SK-N-SH (cell line): ENCODE measurements around the gene JPT2. TPM values are rescaled to one million over a fixed set of nuclear protein-coding genes. Genes with fewer than 3 reads are reported as not detected.

Experiments
- CTCF ChIA-PET: fragments of 300-600, 350-600 bp; formaldehyde crosslinking; extraction: SDS; loops from one replicate; lab custom pipeline; 2021; lab: Yijun Ruan, JAX
- POLR2A ChIA-PET: fragments of 350-600 bp; sonication (Branson Sonifier 250); formaldehyde crosslinking; extraction: SDS; loops from one replicate; lab custom pipeline; 2020; ENCODE audit warnings: antibody characterized with exemption, inconsistent platforms; lab: Yijun Ruan, JAX
- DNase-seq: peaks from one replicate; pipeline ENCODE4 v3.0.0; 2012
- H2AFZ ChIP-seq: fragments of 200-600 bp; sonication (generic); 2 replicates; pipeline ENCODE4 v1.8.1; 2016; ENCODE audit warnings: antibody characterized with exemption, mild to moderate bottlenecking, low read depth
- H3F3A ChIP-seq: fragments of 200-600 bp; sonication (generic); replicated peaks from 2 replicates; pipeline ENCODE3; 2016; ENCODE audit warnings: antibody characterized with exemption, mild to moderate bottlenecking; ENCODE audit not compliant: insufficient read depth
- H3K27ac ChIP-seq, 2 experiments: fragments of 200-500 bp in 1 of 2; fragments of 200-600 bp in 1 of 2; sonication (Bioruptor generic) in 1 of 2; sonication (generic), shearing (Covaris generic) in 1 of 2; 2 replicates each; pipeline versions ENCODE4 v1.5.1 to v1.6.1; 2014 to 2016; ENCODE audit warnings: low read depth in 2 of 2, inconsistent platforms in 1 of 2, low read length in 1 of 2, mild to moderate bottlenecking in 1 of 2, mixed read lengths in 1 of 2
- H3K27me3 ChIP-seq: fragments of 200-600 bp; sonication (generic), shearing (Covaris generic); 2 replicates; pipeline ENCODE4 v1.6.1; 2016; ENCODE audit warnings: mixed run types; ENCODE audit not compliant: insufficient read depth
- H3K36me3 ChIP-seq, 2 experiments: fragments of 200-500 bp in 1 of 2; fragments of 200-600 bp in 1 of 2; sonication (Bioruptor generic) in 1 of 2; sonication (generic) in 1 of 2; replicated peaks in 1 of 2; 2 replicates each; pipeline versions ENCODE3 to v1.5.1; 2014 to 2016; ENCODE audit warnings: low read length in 1 of 2, mild to moderate bottlenecking in 1 of 2; ENCODE audit not compliant: insufficient read depth in 2 of 2, control insufficient read depth in 1 of 2
- H3K4me1 ChIP-seq, 2 experiments: fragments of 200-500 bp in 1 of 2; fragments of 200-600 bp in 1 of 2; sonication (Bioruptor generic) in 1 of 2; sonication (generic), shearing (Covaris generic) in 1 of 2; 2 replicates each; pipeline versions ENCODE4 v1.5.1 to v1.6.1; 2014 to 2016; ENCODE audit warnings: low read depth in 1 of 2, low read length in 1 of 2, mixed run types in 1 of 2; ENCODE audit not compliant: insufficient read depth in 2 of 2, control insufficient read depth in 1 of 2
- H3K4me2 ChIP-seq: fragments of 200-600 bp; sonication (generic), shearing (Covaris generic); 2 replicates; pipeline ENCODE4 v1.6.1; 2017; ENCODE audit warnings: mixed run types
- H3K4me3 ChIP-seq, 2 experiments: fragments of 200-500 bp in 1 of 2; fragments of 200-600 bp in 1 of 2; sonication (Bioruptor generic) in 1 of 2; sonication (generic), shearing (Covaris generic) in 1 of 2; 2 replicates each; pipeline versions ENCODE4 v1.5.1 to v1.8.1; 2014 to 2016; ENCODE audit warnings: low read depth in 2 of 2, inconsistent platforms in 1 of 2, low read length in 1 of 2, mild to moderate bottlenecking in 1 of 2, mixed read lengths in 1 of 2, moderate library complexity in 1 of 2
- H3K79me2 ChIP-seq: fragments of 200-600 bp; sonication (generic); 2 replicates; pipeline ENCODE4 v1.8.1; 2017; ENCODE audit warnings: mild to moderate bottlenecking; ENCODE audit not compliant: insufficient read depth
- H3K9ac ChIP-seq: fragments of 200-600 bp; sonication (generic); 2 replicates; pipeline ENCODE4 v1.6.1; 2017; ENCODE audit warnings: mixed run types
- H3K9me2 ChIP-seq: fragments of 200-600 bp; sonication (generic); 2 replicates; pipeline ENCODE4 v1.6.1; 2017; ENCODE audit warnings: mixed run types
- H3K9me3 ChIP-seq: fragments of 200-600 bp; sonication (generic); 2 replicates; pipeline ENCODE4 v1.6.1; 2017; ENCODE audit warnings: mixed run types, mild to moderate bottlenecking, moderate library complexity
- H4K20me1 ChIP-seq: fragments of 200-600 bp; sonication (generic); 2 replicates; pipeline ENCODE4 v1.6.1; 2017; ENCODE audit warnings: mild to moderate bottlenecking, mixed run types; ENCODE audit not compliant: insufficient read depth
- EP300 ChIP-seq, 2 experiments: IDR thresholded peaks; 2 replicates each; pipeline versions ENCODE4 v1.4.0 to v1.6.1; 2012; ENCODE audit warnings: borderline replicate concordance in 1 of 2, low read depth in 1 of 2, low read length in 1 of 2
- EZH2phosphoT487 ChIP-seq: fragments of 200-600 bp; sonication (generic); IDR thresholded peaks from 2 replicates; pipeline ENCODE4 v1.6.1; 2017; ENCODE audit warnings: low read depth, mixed run types, mild to moderate bottlenecking, antibody characterized with exemption, moderate library complexity, borderline replicate concordance
- FOSL2 ChIP-seq: IDR thresholded peaks from 2 replicates; pipeline ENCODE4 v1.4.0; 2012; ENCODE audit warnings: low read depth, mild to moderate bottlenecking, moderate library complexity, borderline replicate concordance
- FOXM1 ChIP-seq: IDR thresholded peaks from 2 replicates; pipeline ENCODE4 v1.4.0; 2012; ENCODE audit warnings: low read depth, mild to moderate bottlenecking
- GABPA ChIP-seq: IDR thresholded peaks from 2 replicates; pipeline ENCODE4 v1.4.0; 2012; ENCODE audit warnings: low read depth, mild to moderate bottlenecking
- IRF3 ChIP-seq: fragments of 150-350 bp; IDR thresholded peaks from 2 replicates; pipeline ENCODE4 v1.6.1; 2016; ENCODE audit warnings: mild to moderate bottlenecking, low read depth, low read length
- JUND ChIP-seq: IDR thresholded peaks from 2 replicates; pipeline ENCODE4 v1.4.0; 2012
- MAX ChIP-seq: IDR thresholded peaks from 2 replicates; pipeline ENCODE4 v1.4.0; 2012; ENCODE audit warnings: low read depth
- MEF2A ChIP-seq: IDR thresholded peaks from 2 replicates; pipeline ENCODE4 v1.4.0; 2012; ENCODE audit warnings: low read depth, borderline replicate concordance
- NFIC ChIP-seq: IDR thresholded peaks from 2 replicates; pipeline ENCODE4 v1.4.0; 2012; ENCODE audit warnings: borderline replicate concordance
- NRF1 ChIP-seq: IDR thresholded peaks from 2 replicates; pipeline ENCODE4 v1.6.1; 2012; ENCODE audit warnings: low read depth, mild to moderate bottlenecking, low read length
- POLR2AphosphoS5 ChIP-seq: IDR thresholded peaks from 2 replicates; pipeline ENCODE4 v1.6.1; 2012; ENCODE audit warnings: low read depth, low read length
- RAD21 ChIP-seq: IDR thresholded peaks from 2 replicates; pipeline ENCODE4 v1.6.1; 2012; ENCODE audit warnings: mild to moderate bottlenecking, low read length
- RFX5 ChIP-seq: IDR thresholded peaks from 2 replicates; pipeline ENCODE4 v1.6.1; 2012; ENCODE audit warnings: mild to moderate bottlenecking, improper control_type of control experiment, low read length
- RXRA ChIP-seq: IDR thresholded peaks from 2 replicates; pipeline ENCODE4 v1.4.0; 2012; ENCODE audit warnings: low read depth, mild to moderate bottlenecking, borderline replicate concordance
- SIN3A ChIP-seq: IDR thresholded peaks from 2 replicates; pipeline ENCODE4 v1.6.1; 2012; ENCODE audit warnings: low read depth, mild to moderate bottlenecking, low read length, moderate library complexity, borderline replicate concordance
- SMC3 ChIP-seq: IDR thresholded peaks from 2 replicates; pipeline ENCODE4 v1.6.1; 2012; ENCODE audit warnings: low read depth, low read length, improper control_type of control experiment
- TEAD4 ChIP-seq: IDR thresholded peaks from 2 replicates; pipeline ENCODE4 v1.4.0; 2012; ENCODE audit warnings: mild to moderate bottlenecking, borderline replicate concordance; ENCODE audit not compliant: insufficient read depth
- ZBTB33 ChIP-seq: IDR thresholded peaks from 2 replicates; pipeline ENCODE4 v1.4.0; 2012; ENCODE audit warnings: low read depth, borderline replicate concordance
- WGBS: methylation state at CpG from one replicate; pipeline ENCODE4 v1.1.6; 2017; ENCODE audit warnings: low lambda C conversion rate; 5-methylcytosine and 5-hydroxymethylcytosine counted together
- polyA plus RNA-seq, 3 experiments: library from polyadenylated mRNA; depleted of rRNA; stranded (reverse); fragments of >200 nt; gene quantifications; 2 replicates each; pipeline ENCODE4 v1.2.3, GENCODE V29; 2012

Gene JPT2
- polyA plus RNA-seq, 1 of the 3 experiments (the other 2 are of a cell fraction), result 67.4 TPM

- H3F3A ChIP-seq, result peaks cover 33% of the 10 kb centered on the region
- TF ChIP-seq MAX (no peak), NRF1 (no peak), POLR2AphosphoS5 (no peak), RAD21 (no peak), NFIC (no peak), RFX5 (no peak), SMC3 (no peak), EZH2phosphoT487 (no peak), RXRA (no peak), ZBTB33 (no peak)
- no peaks in the 10 kb centered on the region for H3K9me3 ChIP-seq
- H3K4me2 ChIP-seq, result no peak overlapping the region
- no peak for DNase-seq
- no peak overlapping the region for H2AFZ ChIP-seq
- H3K9ac ChIP-seq, result no peak overlapping the region
- H4K20me1 ChIP-seq, result no peaks in the 10 kb centered on the region
- no peak overlapping the region for H3K4me3 ChIP-seq
- ChIA-PET POLR2A (no interaction called here), CTCF (interaction anchor here (1.1 kb wide), 1 partner anchor 17 kb away, joined by 3 read pairs; no protein-coding TSS in a partner anchor)
- no peaks in the 10 kb centered on the region for H3K4me1 ChIP-seq
- no peaks in the 10 kb centered on the region for H3K27me3 ChIP-seq
- H3K9me2 ChIP-seq, result no peaks in the 10 kb centered on the region
- peaks cover 0 to 33% of the 10 kb centered on the region in 2 experiments for H3K36me3 ChIP-seq
- H3K79me2 ChIP-seq, result 0 out of 2 replicates have a peak, but pooled peaks cover 4% of the 10 kb centered on the region
- WGBS, result 95% methylated on average over 24 of the region's 30 CpGs
- H3K27ac ChIP-seq, result no peak overlapping the region
These were observed 62.9 kb downstream of the JPT2 start for GRCh38 chr16:1740781-1741490.

GRCh38 chr16:1741553-1742165 is 63.6 kb downstream of the JPT2 start:
- no peak overlapping the region for H3K4me2 ChIP-seq
- ChIA-PET POLR2A (interaction anchor here (0.6 kb wide), 1 partner anchor 141 kb away, joined by 3 read pairs; no protein-coding TSS in a partner anchor), CTCF (interaction anchor here (1.1 kb wide), 1 partner anchor 18 kb away, joined by 3 read pairs; no protein-coding TSS in a partner anchor)
- H3K27me3 ChIP-seq, result no peaks in the 10 kb centered on the region
- whole genome bisulfite sequencing, result 99% methylated on average over 12 of the region's 19 CpGs
- H3F3A ChIP-seq, result peaks cover 27% of the 10 kb centered on the region
- H4K20me1 ChIP-seq, result no peaks in the 10 kb centered on the region
- no peak overlapping the region for H3K27ac ChIP-seq
- H3K9ac ChIP-seq, result no peak overlapping the region
- no peak overlapping the region for H3K4me3 ChIP-seq
- H3K36me3 ChIP-seq, result peaks cover 0 to 34% of the 10 kb centered on the region in 2 experiments
- H3K9me2 ChIP-seq, result no peaks in the 10 kb centered on the region
- H3K4me1 ChIP-seq, result no peaks in the 10 kb centered on the region
- 0 out of 2 replicates have a peak, but pooled peaks cover 4% of the 10 kb centered on the region for H3K79me2 ChIP-seq
- H3K9me3 ChIP-seq, result no peaks in the 10 kb centered on the region
- TF ChIP-seq MAX, result no peak
- TF ChIP-seq NFIC, result no peak
- no peak for TF ChIP-seq MEF2A
- no peak for TF ChIP-seq ZBTB33
- no peak for TF ChIP-seq SMC3
- no peak for TF ChIP-seq FOSL2
- TF ChIP-seq RFX5, result no peak
- TF ChIP-seq EP300 (IDR thresholded peaks at IDR 0.05; ENCODE audit: borderline replicate concordance in 1 of 2, low read depth in 1 of 2, low read length in 1 of 2), result no peak
- TF ChIP-seq JUND, result no peak
- no peak for TF ChIP-seq IRF3
- TF ChIP-seq NRF1, result no peak
- no peak for TF ChIP-seq GABPA
- TF ChIP-seq FOXM1, result no peak
- no peak for TF ChIP-seq SIN3A
- TF ChIP-seq POLR2AphosphoS5, result no peak
- TF ChIP-seq TEAD4, result no peak
- H2AFZ ChIP-seq, result no peak overlapping the region
- no peak for DNase-seq
